HG03280 (cell line): ENCODE measurements around the gene NOS2.
A peak's percentile ranks its signal among the peaks of the same experiment; 100 is the strongest.

ENCODE experiments used
- ATAC-seq: cut with Tn5 transposase; IDR thresholded peaks from one replicate; pipeline ENCODE4 v1.9.1; 2021; ENCODE audit warnings: mild to moderate bottlenecking, moderate library complexity; ENCODE audit not compliant: unreplicated experiment

Gene NOS2

GRCh38 chr17:27819145-27819544 is 18.8 kb upstream of the NOS2 start:
- ATAC-seq = no peak

- no peak for ATAC-seq
These were observed 18.2 kb upstream of the NOS2 start for GRCh38 chr17:27818401-27819105.

GRCh38 chr17:27817731-27818130 is 17.4 kb upstream of the NOS2 start:
- ATAC-seq = no peak

- ATAC-seq = no peak
These were observed 16.6 kb upstream of the NOS2 start for GRCh38 chr17:27816946-27817345.

GRCh38 chr17:27811961-27812360 is 11.6 kb upstream of the NOS2 start:
- no peak for ATAC-seq

- ATAC-seq = no peak
These were observed 10.7 kb upstream of the NOS2 start for GRCh38 chr17:27810902-27811557.

- peak; percentile 33 for ATAC-seq
These were observed 10.0 kb upstream of the NOS2 start for GRCh38 chr17:27810211-27810901.

GRCh38 chr17:27809555-27809954 is 9.2 kb upstream of the NOS2 start:
- no peak for ATAC-seq

GRCh38 chr17:27808628-27809027 is 8.3 kb upstream of the NOS2 start:
- ATAC-seq = peak; percentile 9

GRCh38 chr17:27807567-27808470 is 7.5 kb upstream of the NOS2 start:
- ATAC-seq = peak; percentile 55

GRCh38 chr17:27805520-27806146 is 5.3 kb upstream of the NOS2 start:
- peak; percentile 46 for ATAC-seq

- no peak for ATAC-seq
These were observed 3.8 kb upstream of the NOS2 start for GRCh38 chr17:27804113-27804512.

- no peak for ATAC-seq
These were observed 2.8 kb upstream of the NOS2 start for GRCh38 chr17:27802962-27803680.

- no peak for ATAC-seq
These were observed 1.7 kb upstream of the NOS2 start for GRCh38 chr17:27802033-27802432.

GRCh38 chr17:27798376-27798775 is 2.0 kb downstream of the NOS2 start:
- ATAC-seq = no peak

GRCh38 chr17:27797390-27798091 is 2.8 kb downstream of the NOS2 start:
- ATAC-seq = no peak

- no peak for ATAC-seq
These were observed 6.3 kb downstream of the NOS2 start for GRCh38 chr17:27793906-27794569.

GRCh38 chr17:27793168-27793905 is 7.0 kb downstream of the NOS2 start:
- no peak for ATAC-seq
